Keratinocyte (primary cell): ENCODE results near the gene THRAP3. TPM values are rescaled to one million over a fixed set of nuclear protein-coding genes. Genes with fewer than 3 reads are reported as not detected.

ENCODE experiments used
- DNase-seq: peaks from one replicate; pipeline ENCODE4 v3.0.0-alpha.2; 2011; ENCODE audit warnings: low read depth, missing footprints, low spot score
- FAIRE-seq: peaks from 2 replicates; lab custom pipeline; 2011; peaks lifted over from hg19 to GRCh38; lab: Jason Lieb, UNC
- H2AFZ ChIP-seq: 2 replicates; pipeline ENCODE4 v1.6.0; 2012; ENCODE audit warnings: low read length, control low read depth, inconsistent platforms; ENCODE audit not compliant: control insufficient read depth
- H3K27ac ChIP-seq: 2 replicates; pipeline ENCODE4 v1.5.1; 2011; ENCODE audit warnings: low read length; ENCODE audit not compliant: control insufficient read depth, insufficient read depth
- H3K27me3 ChIP-seq: 3 replicates; pipeline ENCODE4 v1.6.0; 2011; ENCODE audit warnings: low read length; ENCODE audit not compliant: control insufficient read depth, insufficient read depth; ENCODE audit errors: extremely low read depth
- H3K36me3 ChIP-seq, 2 experiments: 2 replicates in 1 of 2; 3 replicates in 1 of 2; pipeline ENCODE4 v1.5.1; 2011; ENCODE audit warnings: low read length in 2 of 2, mild to moderate bottlenecking in 1 of 2; ENCODE audit not compliant: control insufficient read depth in 2 of 2, insufficient read depth in 2 of 2; ENCODE audit errors: extremely low read depth in 1 of 2
- H3K4me1 ChIP-seq: 3 replicates; pipeline ENCODE4 v1.5.1; 2011; ENCODE audit warnings: low read length; ENCODE audit not compliant: control insufficient read depth, insufficient read depth; ENCODE audit errors: extremely low read depth
- H3K4me2 ChIP-seq: 3 replicates; pipeline ENCODE4 v1.6.0; 2011; ENCODE audit warnings: low read depth, low read length; ENCODE audit not compliant: control insufficient read depth, insufficient read depth; ENCODE audit errors: extremely low read depth
- H3K4me3 ChIP-seq, 3 experiments: fragments of 200-600 bp in 1 of 3; sonication (generic) in 1 of 3; 2 replicates in 2 of 3; 3 replicates in 1 of 3; pipeline ENCODE4 v1.5.1; 2011 to 2016; ENCODE audit warnings: low read length in 3 of 3, mild to moderate bottlenecking in 3 of 3, control low read depth in 2 of 3, inconsistent platforms in 1 of 3, low read depth in 1 of 3, mixed read lengths in 1 of 3, mixed run types in 1 of 3, moderate library complexity in 1 of 3; ENCODE audit not compliant: control insufficient read depth in 2 of 3, insufficient read depth in 2 of 3; ENCODE audit errors: extremely low read depth in 1 of 3
- H3K79me2 ChIP-seq: 2 replicates; pipeline ENCODE4 v1.6.0; 2012; ENCODE audit warnings: low read length; ENCODE audit not compliant: control insufficient read depth, insufficient read depth
- H3K9ac ChIP-seq: 3 replicates; pipeline ENCODE4 v1.6.0; 2011; ENCODE audit warnings: low read length; ENCODE audit not compliant: control insufficient read depth, insufficient read depth; ENCODE audit errors: extremely low read depth
- H3K9me1 ChIP-seq: 3 replicates; pipeline ENCODE4 v1.6.0; 2011; ENCODE audit warnings: low read length; ENCODE audit not compliant: control insufficient read depth, insufficient read depth; ENCODE audit errors: extremely low read depth
- H3K9me3 ChIP-seq: 2 replicates; pipeline ENCODE4 v1.5.1; 2012; ENCODE audit warnings: low read depth, low read length; ENCODE audit not compliant: control insufficient read depth
- H4K20me1 ChIP-seq: 3 replicates; pipeline ENCODE4 v1.6.0; 2011; ENCODE audit warnings: low read length; ENCODE audit not compliant: control insufficient read depth, insufficient read depth; ENCODE audit errors: extremely low read depth
- EZH2 ChIP-seq: IDR thresholded peaks from one replicate; pipeline ENCODE4 v1.6.1; 2012; ENCODE audit warnings: inconsistent platforms, mild to moderate bottlenecking, low read length, moderate library complexity
- dilution Hi-C: fragments of 300-500 bp; cut with MboI; formaldehyde crosslinking; loops from one replicate; pipeline ENCODE4 v1.7.0; 2020; ENCODE audit warnings: low sequenced_read_pairs; ENCODE audit not compliant: extremely low pct_ligation_motif_present
- polyA plus RNA-seq, 5 experiments: library from polyadenylated mRNA; depleted of rRNA in 3 of 5; stranded (reverse) in 3 of 5; stranded (forward) in 1 of 5; unstranded in 1 of 5; fragments of >200 nt; gene quantifications; 1 replicate in 1 of 5; 2 replicates in 3 of 5; 3 replicates in 1 of 5; pipeline versions ENCODE4 v1.2.1 to v1.2.3, GENCODE V29; 2011 to 2012; ENCODE audit warnings: missing spikeins in 2 of 5, low read depth in 1 of 5, low replicate concordance in 1 of 5
- TF ChIP-seq, protein P1 (sequence below), 3 experiments: IDR thresholded peaks in 1 of 3; conservative IDR thresholded peaks in 1 of 3; optimal IDR thresholded peaks in 1 of 3; 2 replicates in 2 of 3; 3 replicates in 1 of 3; pipeline versions ENCODE3 to v1.5.1; 2011; ENCODE audit warnings: low read length in 3 of 3, mild to moderate bottlenecking in 3 of 3, moderate library complexity in 2 of 3, control low read depth in 1 of 3, inconsistent platforms in 1 of 3; ENCODE audit not compliant: insufficient read depth in 2 of 3; ENCODE audit errors: extremely low read depth in 1 of 3

THRAP3 gene
- polyA plus RNA-seq, 1 donor (not counting 4 experiments of a cell fraction or from before 2014, with no cell fraction given): 79.6 TPM

- DNase-seq (no peak), FAIRE-seq (no peak)
- Histone ChIP-seq H3K4me3 (no peak overlapping the region), H2AFZ (no peak overlapping the region), H3K9me3 (no peaks in the 10 kb centered on the region), H3K4me1 (peaks cover 5% of the 10 kb centered on the region), H4K20me1 (peaks cover 15% of the 10 kb centered on the region), H3K36me3 (peaks cover 5 to 10% of the 10 kb centered on the region in 2 experiments), H3K9ac (no peak overlapping the region), H3K9me1 (no peaks in the 10 kb centered on the region), H3K79me2 (peaks cover 96% of the 10 kb centered on the region), H3K4me2 (no peak overlapping the region), H3K27ac (no peak overlapping the region), H3K27me3 (no peaks in the 10 kb centered on the region)
- TF ChIP-seq EZH2: no peak
- TF ChIP-seq, protein P1, sequence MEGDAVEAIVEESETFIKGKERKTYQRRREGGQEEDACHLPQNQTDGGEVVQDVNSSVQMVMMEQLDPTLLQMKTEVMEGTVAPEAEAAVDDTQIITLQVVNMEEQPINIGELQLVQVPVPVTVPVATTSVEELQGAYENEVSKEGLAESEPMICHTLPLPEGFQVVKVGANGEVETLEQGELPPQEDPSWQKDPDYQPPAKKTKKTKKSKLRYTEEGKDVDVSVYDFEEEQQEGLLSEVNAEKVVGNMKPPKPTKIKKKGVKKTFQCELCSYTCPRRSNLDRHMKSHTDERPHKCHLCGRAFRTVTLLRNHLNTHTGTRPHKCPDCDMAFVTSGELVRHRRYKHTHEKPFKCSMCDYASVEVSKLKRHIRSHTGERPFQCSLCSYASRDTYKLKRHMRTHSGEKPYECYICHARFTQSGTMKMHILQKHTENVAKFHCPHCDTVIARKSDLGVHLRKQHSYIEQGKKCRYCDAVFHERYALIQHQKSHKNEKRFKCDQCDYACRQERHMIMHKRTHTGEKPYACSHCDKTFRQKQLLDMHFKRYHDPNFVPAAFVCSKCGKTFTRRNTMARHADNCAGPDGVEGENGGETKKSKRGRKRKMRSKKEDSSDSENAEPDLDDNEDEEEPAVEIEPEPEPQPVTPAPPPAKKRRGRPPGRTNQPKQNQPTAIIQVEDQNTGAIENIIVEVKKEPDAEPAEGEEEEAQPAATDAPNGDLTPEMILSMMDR (optimal IDR thresholded peaks at IDR 0.05 in 1 of 3, IDR thresholded peaks at IDR 0.05 in 1 of 3, conservative IDR thresholded peaks at IDR 0.05 in 1 of 3; ENCODE audit: extremely low read depth in 1 of 3, insufficient read depth in 2 of 3, low read length in 3 of 3): no peak
- dilution Hi-C loops: no loop called here
Measured at GRCh38 chr1:36253161-36253862, 29.1 kb downstream of the THRAP3 start.

DNA sequence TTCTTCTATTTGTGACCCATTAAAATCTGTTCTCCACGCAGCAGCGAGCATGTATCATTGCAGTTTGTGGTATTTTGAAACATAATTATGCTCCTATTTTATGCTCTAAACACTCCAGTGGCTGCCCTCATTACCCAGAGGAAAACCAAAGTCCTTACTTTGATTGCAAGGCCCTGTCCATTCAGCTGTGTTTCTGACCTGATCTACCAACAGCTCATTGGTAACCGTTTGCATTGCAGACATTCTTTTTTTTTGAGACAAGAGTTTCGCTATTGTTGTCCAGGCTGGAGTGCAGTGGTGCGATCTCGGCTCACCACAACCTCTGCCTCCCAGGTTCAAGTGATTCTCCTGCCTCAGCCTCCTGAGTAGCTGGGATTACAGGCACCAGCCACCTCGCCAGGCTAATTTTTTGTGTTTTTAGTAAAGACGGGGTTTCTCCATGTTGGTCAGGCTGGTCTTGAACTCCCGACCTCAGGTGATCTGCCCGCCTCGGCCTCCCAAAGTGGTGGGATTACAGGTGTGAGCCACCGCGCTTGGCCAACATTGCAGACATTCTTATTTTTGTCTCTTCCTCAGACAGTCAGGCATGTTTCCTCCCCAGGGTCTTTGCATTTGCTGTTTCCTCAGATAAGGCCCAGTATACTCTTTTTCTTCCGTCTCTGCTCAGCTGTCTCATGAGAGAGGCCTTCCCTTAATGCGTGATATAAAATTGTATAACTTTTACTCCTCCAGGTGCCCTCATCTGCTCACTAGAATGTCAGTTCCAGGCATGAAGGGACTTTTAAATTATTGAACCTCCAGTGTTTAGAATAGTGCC lies 32.5 kb downstream of the THRAP3 start:
- Histone ChIP-seq H3K27ac (no peak overlapping the region), H3K79me2 (peaks cover 89% of the 10 kb centered on the region), H3K4me1 (no peaks in the 10 kb centered on the region), H3K27me3 (no peaks in the 10 kb centered on the region), H3K9me3 (no peaks in the 10 kb centered on the region), H3K36me3 (peaks cover 9 to 12% of the 10 kb centered on the region in 2 experiments), H3K4me3 (no peak overlapping the region), H3K4me2 (no peak overlapping the region), H2AFZ (no peak overlapping the region), H3K9me1 (no peaks in the 10 kb centered on the region), H4K20me1 (peaks cover 6% of the 10 kb centered on the region), H3K9ac (no peak overlapping the region)
- no peak for FAIRE-seq
- dilution Hi-C loops: no loop called here
- TF ChIP-seq, protein P1 (optimal IDR thresholded peaks at IDR 0.05 in 1 of 3, IDR thresholded peaks at IDR 0.05 in 1 of 3, conservative IDR thresholded peaks at IDR 0.05 in 1 of 3; ENCODE audit: extremely low read depth in 1 of 3, insufficient read depth in 2 of 3, low read length in 3 of 3): no peak
- TF ChIP-seq EZH2: no peak
- DNase-seq: no peak
